ENCODE results near the gene HTRA1.

Gene HTRA1

GRCh38 chr10:122551450-122551849, 90.1 kb downstream of the HTRA1 start:
- ATAC-seq = no peak
- TF ChIP-seq PPARA (CRISPR knock-in tag; IDR thresholded peaks at IDR 0.05; ENCODE audit: borderline replicate concordance) (no peak), CREB5 (CRISPR knock-in tag; IDR thresholded peaks at IDR 0.05; ENCODE audit: low read depth) (no peak), CSDC2 (CRISPR knock-in tag; IDR thresholded peaks at IDR 0.05) (no peak), ZNF565 (CRISPR knock-in tag; conservative IDR thresholded peaks at IDR 0.05; ENCODE audit: low read depth) (no peak), ZFP30 (CRISPR knock-in tag; IDR thresholded peaks at IDR 0.05) (no peak), ZNF8 (CRISPR knock-in tag; IDR thresholded peaks at IDR 0.05) (no peak), POU6F1 (CRISPR knock-in tag; IDR thresholded peaks at IDR 0.05; ENCODE audit: borderline replicate concordance, low read depth) (no peak), TCF4 (CRISPR knock-in tag; IDR thresholded peaks at IDR 0.05; ENCODE audit: borderline replicate concordance) (no peak), ZC3H10 (CRISPR knock-in tag; IDR thresholded peaks at IDR 0.05) (no peak), RARB (CRISPR knock-in tag; IDR thresholded peaks at IDR 0.05) (no peak), CSRNP3 (CRISPR knock-in tag; IDR thresholded peaks at IDR 0.05) (no peak), TSHZ2 (CRISPR knock-in tag; IDR thresholded peaks at IDR 0.05) (no peak), ZFP3 (CRISPR knock-in tag; IDR thresholded peaks at IDR 0.05) (no peak), GLIS3 (CRISPR knock-in tag; IDR thresholded peaks at IDR 0.05) (no peak), ESRRG (CRISPR knock-in tag; IDR thresholded peaks at IDR 0.05) (no peak), TOX (CRISPR knock-in tag; IDR thresholded peaks at IDR 0.05; ENCODE audit: borderline replicate concordance) (no peak), OSR1 (CRISPR knock-in tag; IDR thresholded peaks at IDR 0.05) (no peak), BACH2 (CRISPR knock-in tag; IDR thresholded peaks at IDR 0.05; ENCODE audit: borderline replicate concordance) (no peak), PATZ1 (CRISPR knock-in tag; IDR thresholded peaks at IDR 0.05; ENCODE audit: borderline replicate concordance) (no peak), SNAI2 (CRISPR knock-in tag; IDR thresholded peaks at IDR 0.05) (no peak)

GRCh38 chr10:122553341-122553740, 92.0 kb downstream of the HTRA1 start:
- TF ChIP-seq ZC3H10 (CRISPR knock-in tag; IDR thresholded peaks at IDR 0.05) (no peak), PPARA (CRISPR knock-in tag; IDR thresholded peaks at IDR 0.05; ENCODE audit: borderline replicate concordance) (no peak), PATZ1 (CRISPR knock-in tag; IDR thresholded peaks at IDR 0.05; ENCODE audit: borderline replicate concordance) (no peak), CREB5 (CRISPR knock-in tag; IDR thresholded peaks at IDR 0.05; ENCODE audit: low read depth) (no peak), SNAI2 (CRISPR knock-in tag; IDR thresholded peaks at IDR 0.05) (no peak), ZNF565 (CRISPR knock-in tag; conservative IDR thresholded peaks at IDR 0.05; ENCODE audit: low read depth) (no peak), CSRNP3 (CRISPR knock-in tag; IDR thresholded peaks at IDR 0.05) (no peak), ZNF70 (CRISPR knock-in tag; IDR thresholded peaks at IDR 0.05) (no peak)
- no peak for ATAC-seq

Data from SK-N-SH treated with all-trans-retinoic acid at 6 μM for 48 hours (cell line).